ENCODE measurements around the gene THOP1.

GRCh38 chr19:2787115-2787514 is 1.8 kb downstream of the THOP1 start:
- TF ChIP-seq CTCF (conservative IDR thresholded peaks at IDR 0.05; ENCODE audit: low read depth, low read length) = no peak
- TF ChIP-seq EZH2 (IDR thresholded peaks at IDR 0.05; ENCODE audit: low read length, unreplicated experiment) = no peak
- no peak for TF ChIP-seq EZH2phosphoT487 (IDR thresholded peaks at IDR 0.05; ENCODE audit: borderline replicate concordance, low read length)
